NT2/D1 (cell line): Measurements from ENCODE around the gene MT1G.
"Not testable (repeated sequence)": the region's sequence is repeated elsewhere in the genome, so short reads cannot be mapped to it uniquely, and the experiment has no call there.

Experiments used
- DNase-seq: peaks from one replicate; pipeline ENCODE4 v3.0.0-alpha.2; 2011; ENCODE audit warnings: low read depth, low spot score
- H3K27me3 ChIP-seq: 2 replicates; pipeline ENCODE4 v1.6.0; 2011; ENCODE audit warnings: mild to moderate bottlenecking; ENCODE audit not compliant: insufficient read length, insufficient read depth
- H3K36me3 ChIP-seq: 2 replicates; pipeline ENCODE4 v1.6.1; 2011; ENCODE audit warnings: mild to moderate bottlenecking, low read length, mixed read lengths; ENCODE audit not compliant: insufficient read depth, insufficient read length
- H3K4me1 ChIP-seq: 2 replicates; pipeline ENCODE4 v1.5.1; 2011; ENCODE audit not compliant: insufficient read depth, insufficient read length
- H3K4me3 ChIP-seq: 2 replicates; pipeline ENCODE4 v1.5.1; 2011; ENCODE audit warnings: low read depth; ENCODE audit not compliant: insufficient read length
- H3K9ac ChIP-seq: 2 replicates; pipeline ENCODE4 v1.6.0; 2011; ENCODE audit warnings: low read depth; ENCODE audit not compliant: insufficient read length
- H3K9me3 ChIP-seq: 2 replicates; pipeline ENCODE4 v1.5.1; 2011; ENCODE audit warnings: mild to moderate bottlenecking, low read length; ENCODE audit not compliant: insufficient read depth
- SUZ12 ChIP-seq: IDR thresholded peaks from 2 replicates; pipeline ENCODE4 v1.6.1; 2011; ENCODE audit not compliant: insufficient read length, insufficient read depth; ENCODE audit errors: extremely low read depth
- YY1 ChIP-seq: IDR thresholded peaks from 2 replicates; pipeline ENCODE4 v1.6.1; 2011; ENCODE audit not compliant: insufficient read length, insufficient read depth
- ZNF274 ChIP-seq: IDR thresholded peaks from 2 replicates; pipeline ENCODE4 v1.6.1; 2011; ENCODE audit warnings: mild to moderate bottlenecking, low read depth, low read length

Gene MT1G

GRCh38 chr16:56667581-56668571, at the start of gene MT1G:
Gene MT1G, minus strand, starts transcription at chr16:56668065. Its CDS starts 72 bp downstream, at chr16:56667993.
- H3K4me3 ChIP-seq = no peak within 1 kb of the TSS
- no peak for DNase-seq
- TF ChIP-seq YY1 (no peak), ZNF274 (no peak), SUZ12 (no peak)

GRCh38 chr16:56717532-56717931, 49.7 kb upstream of the MT1G start:
- not testable (repeated sequence) for H3K9ac ChIP-seq, DNase-seq, H3K9me3 ChIP-seq, H3K27me3 ChIP-seq, H3K4me1 ChIP-seq, H3K4me3 ChIP-seq, H3K36me3 ChIP-seq

More at GRCh38 chr16:56667581-56668571, at the start of gene MT1G:
- Histone ChIP-seq H3K36me3 (no peaks in the 10 kb centered on the region), H3K9ac (no peak within 1 kb of the TSS), H3K4me1 (no peaks in the 10 kb centered on the region), H3K9me3 (no peaks in the 10 kb centered on the region), H3K27me3 (peaks cover 7% of the 10 kb centered on the region)

- H3K36me3 ChIP-seq = no peaks in the 10 kb centered on the region
- DNase-seq = no peak
- no peaks in the 10 kb centered on the region for H3K9me3 ChIP-seq
- no peaks in the 10 kb centered on the region for H3K27me3 ChIP-seq
- TF ChIP-seq YY1 (no peak), ZNF274 (no peak), SUZ12 (no peak)
- H3K4me1 ChIP-seq = no peaks in the 10 kb centered on the region
- H3K4me3 ChIP-seq = no peak overlapping the region
- H3K9ac ChIP-seq = no peak overlapping the region
Measured at GRCh38 chr16:56716761-56717160, 48.9 kb upstream of the MT1G start.

- no peak overlapping the region for H3K4me3 ChIP-seq
- TF ChIP-seq ZNF274 (no peak), SUZ12 (no peak), YY1 (no peak)
- H3K9me3 ChIP-seq = no peaks in the 10 kb centered on the region
- no peak overlapping the region for H3K9ac ChIP-seq
- DNase-seq = no peak
- H3K27me3 ChIP-seq = no peaks in the 10 kb centered on the region
- no peaks in the 10 kb centered on the region for H3K4me1 ChIP-seq
- H3K36me3 ChIP-seq = no peaks in the 10 kb centered on the region
Measured at GRCh38 chr16:56715126-56715525, 47.3 kb upstream of the MT1G start.

- no peak overlapping the region for H3K4me3 ChIP-seq
- no peaks in the 10 kb centered on the region for H3K9me3 ChIP-seq
- no peak for TF ChIP-seq SUZ12
- no peak for TF ChIP-seq YY1
- no peak for TF ChIP-seq ZNF274
- peaks cover 2% of the 10 kb centered on the region for H3K4me1 ChIP-seq
- no peak overlapping the region for H3K9ac ChIP-seq
- no peaks in the 10 kb centered on the region for H3K36me3 ChIP-seq
- H3K27me3 ChIP-seq = no peaks in the 10 kb centered on the region
- DNase-seq = no peak
Measured at GRCh38 chr16:56713794-56714193, 45.9 kb upstream of the MT1G start.

- no peak for TF ChIP-seq ZNF274
- TF ChIP-seq YY1 = no peak
- no peak for TF ChIP-seq SUZ12
- Histone ChIP-seq H3K27me3 (no peaks in the 10 kb centered on the region), H3K4me1 (peaks cover 7% of the 10 kb centered on the region), H3K9ac (no peak overlapping the region), H3K4me3 (no peak overlapping the region), H3K36me3 (no peaks in the 10 kb centered on the region), H3K9me3 (no peaks in the 10 kb centered on the region)
- no peak for DNase-seq
Measured at GRCh38 chr16:56711862-56712261, 44.0 kb upstream of the MT1G start.

GRCh38 chr16:56710181-56710737, 42.4 kb upstream of the MT1G start:
- Histone ChIP-seq H3K27me3 (no peaks in the 10 kb centered on the region), H3K36me3 (no peaks in the 10 kb centered on the region), H3K9ac (peak overlapping the region; percentile 5), H3K9me3 (no peaks in the 10 kb centered on the region), H3K4me3 (no peak overlapping the region), H3K4me1 (peaks cover 7% of the 10 kb centered on the region)
- DNase-seq = no peak
- TF ChIP-seq ZNF274 (no peak), YY1 (no peak), SUZ12 (no peak)
